Spleen (tissue), 11 donors: ENCODE results near the gene NINJ1. TPM values are rescaled to one million over a fixed set of nuclear protein-coding genes. Genes with fewer than 3 reads are reported as not detected.
A peak's percentile ranks its signal among the peaks of the same experiment; 100 is the strongest.

Experiments
- DNase-seq: peaks from one replicate; pipeline ENCODE4 v3.0.0-alpha.2; 2020
- H3K27ac ChIP-seq, 8 donors: fragments of 200-600 bp; sonication (generic) in 7 of 8; 1 replicate in 4 of 8; 2 replicates in 4 of 8; pipeline versions ENCODE4 v1.5.0 to v1.8.0; 2016 to 2021; ENCODE audit warnings: inconsistent platforms in 4 of 8, mild to moderate bottlenecking in 4 of 8, moderate library complexity in 1 of 8
- H3K27me3 ChIP-seq, 7 donors: fragments of 200-600 bp; sonication (generic) in 6 of 7; replicated peaks in 1 of 7; 1 replicate in 4 of 7; 2 replicates in 3 of 7; pipeline versions ENCODE4 v1.5.0 to v1.8.0; 2016 to 2021; ENCODE audit warnings: inconsistent platforms in 3 of 7, mild to moderate bottlenecking in 1 of 7
- H3K36me3 ChIP-seq, 6 donors: fragments of 200-600 bp; sonication (generic) in 5 of 6; 1 replicate in 4 of 6; 2 replicates in 2 of 6; pipeline versions ENCODE4 v1.5.0 to v1.8.0; 2016 to 2021; ENCODE audit warnings: inconsistent platforms in 2 of 6
- H3K4me1 ChIP-seq, 6 donors: fragments of 200-600 bp; sonication (generic) in 5 of 6; 1 replicate in 3 of 6; 2 replicates in 3 of 6; pipeline versions ENCODE4 v1.5.0 to v1.8.0; 2016 to 2021; ENCODE audit warnings: inconsistent platforms in 3 of 6
- H3K4me3 ChIP-seq, 8 donors: fragments of 200-600 bp; sonication (generic) in 7 of 8; 1 replicate in 4 of 8; 2 replicates in 4 of 8; pipeline versions ENCODE4 v1.5.0 to v1.8.0; 2016 to 2021; ENCODE audit warnings: inconsistent platforms in 4 of 8, mild to moderate bottlenecking in 4 of 8, moderate library complexity in 2 of 8
- H3K9me3 ChIP-seq, 8 donors: fragments of 200-600 bp; sonication (generic) in 7 of 8; 1 replicate in 4 of 8; 2 replicates in 4 of 8; pipeline versions ENCODE4 v1.5.0 to v1.8.0; 2016 to 2021; ENCODE audit warnings: inconsistent platforms in 4 of 8
- CTCF ChIP-seq, 11 experiments: fragments of 200-600 bp in 7 of 11; fragments of 450-650 bp in 4 of 11; sonication (generic) in 4 of 11; IDR thresholded peaks in 8 of 11; conservative IDR thresholded peaks in 3 of 11; 1 replicate in 7 of 11; 2 replicates in 4 of 11; pipeline versions ENCODE4 v1.4.0 to v1.8.0; 2016 to 2021; ENCODE audit warnings: antibody characterized with exemption in 11 of 11, inconsistent platforms in 4 of 11, mild to moderate bottlenecking in 1 of 11
- POLR2A ChIP-seq, 3 donors: fragments of 450-650 bp; IDR thresholded peaks; one replicate each; pipeline ENCODE4 v1.5.1; 2017; ENCODE audit warnings: antibody characterized with exemption in 3 of 3, mild to moderate bottlenecking in 1 of 3
- POLR2AphosphoS5 ChIP-seq, 3 donors: sonication (generic); formaldehyde crosslinking; IDR thresholded peaks; one replicate each; pipeline ENCODE4 v1.5.1; 2017; ENCODE audit warnings: antibody characterized with exemption in 3 of 3
- WGBS, 5 donors: extraction: QIAGEN DNeasy Blood & Tissue Kit in 3 of 5; methylation state at CpG; one replicate each; pipeline versions ENCODE4 v1.1.5 to v1.1.7; 2013 to 2018; 5-methylcytosine and 5-hydroxymethylcytosine counted together
- intact Hi-C: fragments of 100-400 bp; cut with DNase I; formaldehyde crosslinking; loops from one replicate; pipeline ENCODE4 v1.15.0; 2023; ENCODE audit warnings: low total_unique reads
- polyA plus RNA-seq, 3 donors: library from polyadenylated mRNA; stranded (reverse); fragments of 200-250 nt; gene quantifications; one replicate each; pipeline ENCODE4 v1.2.1, GENCODE V29; 2013
- total RNA-seq, 7 donors: library from RNA; depleted of rRNA in 3 of 7; stranded (reverse); fragments of >200 nt in 3 of 7; fragmentation: NEBNext Ultra II Directional in 4 of 7; extraction: Animal tissue kit (Norgen Biotek cat#: 25700) in 4 of 7; gene quantifications; one replicate each; pipeline versions ENCODE4 v1.1.0 to v1.2.1, GENCODE V29; 2016 to 2021
- donor health status: healthy with polysubstance abuse.
- donor health status: DM: no; HTN: no; CAD: no; lungs with moderate emphysema.
- donor health status: DM: no; HTN: no; CAD: no.
- donor health status: Bipolar disorder and iron deficiency.
- donor health status: healthy.
- donor health status: DM: no; HTN: no; CAD: no.
- donor health status: DM: yes; HTN: yes; CAD: no.

The NINJ1 gene
- total and polyA plus RNA-seq, 10 donors = 26.5 to 142 (median 104) TPM

GRCh38 chr9:93131599-93132286, 2.3 kb downstream of the NINJ1 start:
- H3K27ac ChIP-seq = peak overlapping the region; percentile 86 to 98 (median 92)
- H3K36me3 ChIP-seq = peaks cover 0 to 17% (median 0%) of the 10 kb centered on the region in 6 donors
- H3K4me1 ChIP-seq = peaks cover 71 to 95% (median 82%) of the 10 kb centered on the region in 6 donors
- DNase-seq = peak; percentile 73
- intact Hi-C loops = no loop called here
- no peaks in the 10 kb centered on the region for H3K27me3 ChIP-seq
- H3K4me3 ChIP-seq = peak overlapping the region in 5 of 8 donors; percentile 6 to 97 (median 80)
- WGBS, 5 donors = 74 to 87% (median 82%) methylated on average over 8 to 13 of the region's 13 CpGs
- TF ChIP-seq CTCF (IDR thresholded peaks at IDR 0.05 in 8 of 11, conservative IDR thresholded peaks at IDR 0.05 in 3 of 11) (no peak), POLR2AphosphoS5 (IDR thresholded peaks at IDR 0.05) (no peak), POLR2A (IDR thresholded peaks at IDR 0.05) (no peak)
- no peaks in the 10 kb centered on the region for H3K9me3 ChIP-seq

GRCh38 chr9:93130861-93131481, 3.1 kb downstream of the NINJ1 start:
- TF ChIP-seq CTCF (IDR thresholded peaks at IDR 0.05 in 8 of 11, conservative IDR thresholded peaks at IDR 0.05 in 3 of 11) (peak in 4 of 11 experiments; percentile 25 to 35 (median 33)), POLR2A (IDR thresholded peaks at IDR 0.05) (no peak), POLR2AphosphoS5 (IDR thresholded peaks at IDR 0.05) (peak; percentile 81 to 89 (median 88))
- H3K36me3 ChIP-seq = peaks cover 0 to 24% (median 0%) of the 10 kb centered on the region in 6 donors
- intact Hi-C loops = no loop called here
- H3K9me3 ChIP-seq = no peaks in the 10 kb centered on the region
- H3K4me1 ChIP-seq = peaks cover 79 to 95% (median 89%) of the 10 kb centered on the region in 6 donors
- 37 to 51% (median 41%) methylated on average over 3 to 15 of the region's 15 CpGs for WGBS, 5 donors
- peak overlapping the region in 5 of 8 donors; percentile 3 to 97 (median 80) for H3K4me3 ChIP-seq
- no peaks in the 10 kb centered on the region for H3K27me3 ChIP-seq
- DNase-seq = peak; percentile 89
- H3K27ac ChIP-seq = peak overlapping the region; percentile 86 to 98 (median 92)

- H3K27me3 ChIP-seq = no peaks in the 10 kb centered on the region
- H3K4me3 ChIP-seq = peak overlapping the region in 1 of 8 donors; percentile 24
- TF ChIP-seq POLR2A (IDR thresholded peaks at IDR 0.05) (no peak), POLR2AphosphoS5 (IDR thresholded peaks at IDR 0.05) (no peak), CTCF (IDR thresholded peaks at IDR 0.05 in 8 of 11, conservative IDR thresholded peaks at IDR 0.05 in 3 of 11) (no peak)
- peaks cover 0 to 35% (median 2%) of the 10 kb centered on the region in 6 donors for H3K36me3 ChIP-seq
- H3K4me1 ChIP-seq = peaks cover 75 to 97% (median 89%) of the 10 kb centered on the region in 6 donors
- peak; percentile 81 for DNase-seq
- peak overlapping the region; percentile 64 to 98 (median 92) for H3K27ac ChIP-seq
- 59 to 79% (median 74%) methylated on average over 8 to 11 of the region's 11 CpGs for WGBS, 5 donors
- no peaks in the 10 kb centered on the region for H3K9me3 ChIP-seq
- intact Hi-C loops = no loop called here
These were observed 4.2 kb downstream of the NINJ1 start for GRCh38 chr9:93129691-93130500.
